Measurements from ENCODE around the gene CAMP. TPM values are rescaled to one million over a fixed set of nuclear protein-coding genes. Genes with fewer than 3 reads are reported as not detected.

Gene CAMP
- total and polyA plus RNA-seq, 4 experiments from 2014 or later: not detected

- H3K36me3 Mint-ChIP-seq: no peaks in the 10 kb centered on the region
- DNase-seq: no peak
- H3K27ac Mint-ChIP-seq: no peak overlapping the region
- Histone ChIP-seq H3K27ac (ENCODE audit: low read depth, low read length) (no peak overlapping the region), H3K4me1 (ENCODE audit: insufficient read depth, low read length) (no peaks in the 10 kb centered on the region), H3K9me3 (ENCODE audit: control insufficient read depth in 1 of 2, low read length in 2 of 2) (no peaks in the 10 kb centered on the region), H3K4me3 (ENCODE audit: low read length in 2 of 2) (no peak overlapping the region), H3K36me3 (ENCODE audit: insufficient read depth, low read length) (no peaks in the 10 kb centered on the region), H3K27me3 (ENCODE audit: insufficient read depth, low read length) (no peaks in the 10 kb centered on the region)
- no peaks in the 10 kb centered on the region for H3K4me1 Mint-ChIP-seq
- H3K9me3 Mint-ChIP-seq: peaks cover 0 to 2% (median 0%) of the 10 kb centered on the region in 8 donors
- POLR2A ChIA-PET (ENCODE audit: partially characterized antibody): no interaction called here
- intact Hi-C loops (cut with micrococcal nuclease): no loop called here
- H3K4me3 Mint-ChIP-seq: no peak overlapping the region
- CTCF ChIA-PET (ENCODE audit: partially characterized antibody): no interaction called here
- no peaks in the 10 kb centered on the region for H3K27me3 Mint-ChIP-seq
These were observed 2.5 kb upstream of the CAMP start for GRCh38 chr3:48220746-48221145.

- ChIA-PET POLR2A (ENCODE audit: partially characterized antibody) (no interaction called here), CTCF (ENCODE audit: partially characterized antibody) (no interaction called here)
- intact Hi-C loops (cut with micrococcal nuclease): no loop called here
- peaks cover 0 to 2% (median 0%) of the 10 kb centered on the region in 4 donors for H3K4me1 Mint-ChIP-seq
- no peak overlapping the region for H3K27ac ChIP-seq (ENCODE audit: low read depth, low read length)
- H3K9me3 ChIP-seq (ENCODE audit: control insufficient read depth in 1 of 2, low read length in 2 of 2): no peaks in the 10 kb centered on the region
- no peaks in the 10 kb centered on the region for H3K4me1 ChIP-seq (ENCODE audit: insufficient read depth, low read length)
- no peak overlapping the region for H3K4me3 ChIP-seq (ENCODE audit: low read length in 2 of 2)
- H3K9me3 Mint-ChIP-seq: no peaks in the 10 kb centered on the region
- no peak overlapping the region for H3K4me3 Mint-ChIP-seq
- H3K36me3 Mint-ChIP-seq: no peaks in the 10 kb centered on the region
- no peaks in the 10 kb centered on the region for H3K36me3 ChIP-seq (ENCODE audit: insufficient read depth, low read length)
- no peak overlapping the region for H3K27ac Mint-ChIP-seq
- H3K27me3 ChIP-seq (ENCODE audit: insufficient read depth, low read length): no peaks in the 10 kb centered on the region
- H3K27me3 Mint-ChIP-seq: peaks cover 2% of the 10 kb centered on the region in 2 donors
- no peak for DNase-seq
These were observed 2.3 kb downstream of the CAMP start for GRCh38 chr3:48225587-48225986.

GRCh38 chr3:48226939-48227338 lies 3.6 kb downstream of the CAMP start:
- H3K9me3 ChIP-seq (ENCODE audit: control insufficient read depth in 1 of 2, low read length in 2 of 2): no peaks in the 10 kb centered on the region
- no peak for DNase-seq
- Mint-ChIP-seq H3K4me1 (peaks cover 0 to 2% (median 0%) of the 10 kb centered on the region in 4 donors), H3K4me3 (no peak overlapping the region), H3K27ac (no peak overlapping the region), H3K27me3 (peaks cover 2% of the 10 kb centered on the region in 2 donors), H3K9me3 (no peaks in the 10 kb centered on the region), H3K36me3 (no peaks in the 10 kb centered on the region)
- H3K4me1 ChIP-seq (ENCODE audit: insufficient read depth, low read length): no peaks in the 10 kb centered on the region
- no peak overlapping the region for H3K27ac ChIP-seq (ENCODE audit: low read depth, low read length)
- H3K4me3 ChIP-seq (ENCODE audit: low read length in 2 of 2): no peak overlapping the region
- CTCF ChIA-PET (ENCODE audit: partially characterized antibody): no interaction called here
- no peaks in the 10 kb centered on the region for H3K27me3 ChIP-seq (ENCODE audit: insufficient read depth, low read length)
- intact Hi-C loops (cut with micrococcal nuclease): no loop called here
- POLR2A ChIA-PET (ENCODE audit: partially characterized antibody): interaction anchor here (0.5 kb wide), 1 partner anchor 196 kb away, joined by 3 read pairs; no protein-coding TSS in a partner anchor
- H3K36me3 ChIP-seq (ENCODE audit: insufficient read depth, low read length): no peaks in the 10 kb centered on the region

GRCh38 chr3:48232232-48232631 lies 8.9 kb downstream of the CAMP start:
- H3K27ac ChIP-seq (ENCODE audit: low read depth, low read length): no peak overlapping the region
- CTCF ChIA-PET (ENCODE audit: partially characterized antibody): interaction anchor here (0.6 to 7.6 kb wide), 3 partner anchors 8 to 383 kb away, joined by 3 to 35 read pairs (median 4); partner anchors contain the start of gene ZNF589
- POLR2A ChIA-PET (ENCODE audit: partially characterized antibody): no interaction called here
- intact Hi-C loops (cut with micrococcal nuclease): loop anchor here (1.0 kb wide), 1 partner anchor 204 kb away; no protein-coding TSS in a partner anchor
- H3K9me3 Mint-ChIP-seq: no peaks in the 10 kb centered on the region
- H3K4me1 Mint-ChIP-seq: peaks cover 0 to 3% (median 0%) of the 10 kb centered on the region in 4 donors
- H3K27me3 Mint-ChIP-seq: peaks cover 0 to 10% of the 10 kb centered on the region in 2 donors
- no peak overlapping the region for H3K4me3 Mint-ChIP-seq
- H3K27me3 ChIP-seq (ENCODE audit: insufficient read depth, low read length): no peaks in the 10 kb centered on the region
- H3K4me3 ChIP-seq (ENCODE audit: low read length in 2 of 2): no peak overlapping the region
- no peaks in the 10 kb centered on the region for H3K9me3 ChIP-seq (ENCODE audit: control insufficient read depth in 1 of 2, low read length in 2 of 2)
- H3K4me1 ChIP-seq (ENCODE audit: insufficient read depth, low read length): no peaks in the 10 kb centered on the region
- DNase-seq: no peak
- no peaks in the 10 kb centered on the region for H3K36me3 Mint-ChIP-seq
- H3K36me3 ChIP-seq (ENCODE audit: insufficient read depth, low read length): no peaks in the 10 kb centered on the region
- H3K27ac Mint-ChIP-seq: peak overlapping the region in 1 of 7 donors; percentile 71

GRCh38 chr3:48232734-48233133 lies 9.4 kb downstream of the CAMP start:
- H3K27me3 Mint-ChIP-seq: peaks cover 0 to 8% of the 10 kb centered on the region in 2 donors
- DNase-seq: peak in 4 of 5 donors; percentile 22 to 42 (median 32)
- H3K9me3 Mint-ChIP-seq: no peaks in the 10 kb centered on the region
- Histone ChIP-seq H3K27ac (ENCODE audit: low read depth, low read length) (no peak overlapping the region), H3K27me3 (ENCODE audit: insufficient read depth, low read length) (no peaks in the 10 kb centered on the region), H3K9me3 (ENCODE audit: control insufficient read depth in 1 of 2, low read length in 2 of 2) (no peaks in the 10 kb centered on the region), H3K36me3 (ENCODE audit: insufficient read depth, low read length) (no peaks in the 10 kb centered on the region), H3K4me1 (ENCODE audit: insufficient read depth, low read length) (no peaks in the 10 kb centered on the region), H3K4me3 (ENCODE audit: low read length in 2 of 2) (no peak overlapping the region)
- H3K27ac Mint-ChIP-seq: no peak overlapping the region
- intact Hi-C loops (cut with micrococcal nuclease): loop anchor here (1.0 kb wide), 1 partner anchor 204 kb away; no protein-coding TSS in a partner anchor
- ChIA-PET POLR2A (ENCODE audit: partially characterized antibody) (no interaction called here), CTCF (ENCODE audit: partially characterized antibody) (interaction anchor here (0.6 to 7.6 kb wide), 3 partner anchors 8 to 383 kb away, joined by 3 to 35 read pairs (median 4); partner anchors contain the start of gene ZNF589)
- H3K36me3 Mint-ChIP-seq: no peaks in the 10 kb centered on the region
- H3K4me1 Mint-ChIP-seq: peaks cover 0 to 3% (median 0%) of the 10 kb centered on the region in 4 donors
- no peak overlapping the region for H3K4me3 Mint-ChIP-seq

GRCh38 chr3:48233542-48233941 lies 10.2 kb downstream of the CAMP start:
- no peaks in the 10 kb centered on the region for H3K36me3 Mint-ChIP-seq
- H3K9me3 Mint-ChIP-seq: no peaks in the 10 kb centered on the region
- H3K4me3 Mint-ChIP-seq: no peak overlapping the region
- DNase-seq: no peak
- intact Hi-C loops (cut with micrococcal nuclease): no loop called here
- no peaks in the 10 kb centered on the region for H3K4me1 ChIP-seq (ENCODE audit: insufficient read depth, low read length)
- no peak overlapping the region for H3K27ac ChIP-seq (ENCODE audit: low read depth, low read length)
- ChIA-PET POLR2A (ENCODE audit: partially characterized antibody) (no interaction called here), CTCF (ENCODE audit: partially characterized antibody) (interaction anchor here (7.6 kb wide), 1 partner anchor 203 kb away, joined by 35 read pairs; no protein-coding TSS in a partner anchor)
- H3K27ac Mint-ChIP-seq: peak overlapping the region in 1 of 7 donors; percentile 57
- peaks cover 0 to 8% of the 10 kb centered on the region in 2 donors for H3K27me3 Mint-ChIP-seq
- peaks cover 0 to 3% (median 0%) of the 10 kb centered on the region in 4 donors for H3K4me1 Mint-ChIP-seq
- no peaks in the 10 kb centered on the region for H3K27me3 ChIP-seq (ENCODE audit: insufficient read depth, low read length)
- H3K9me3 ChIP-seq (ENCODE audit: control insufficient read depth in 1 of 2, low read length in 2 of 2): no peaks in the 10 kb centered on the region
- H3K36me3 ChIP-seq (ENCODE audit: insufficient read depth, low read length): no peaks in the 10 kb centered on the region
- H3K4me3 ChIP-seq (ENCODE audit: low read length in 2 of 2): no peak overlapping the region

GRCh38 chr3:48236531-48236930 lies 13.2 kb downstream of the CAMP start:
- Histone ChIP-seq H3K4me1 (ENCODE audit: insufficient read depth, low read length) (peaks cover 6% of the 10 kb centered on the region), H3K36me3 (ENCODE audit: insufficient read depth, low read length) (no peaks in the 10 kb centered on the region), H3K4me3 (ENCODE audit: low read length in 2 of 2) (no peak overlapping the region), H3K9me3 (ENCODE audit: control insufficient read depth in 1 of 2, low read length in 2 of 2) (no peaks in the 10 kb centered on the region), H3K27ac (ENCODE audit: low read depth, low read length) (no peak overlapping the region), H3K27me3 (ENCODE audit: insufficient read depth, low read length) (no peaks in the 10 kb centered on the region)
- no peaks in the 10 kb centered on the region for H3K36me3 Mint-ChIP-seq
- POLR2A ChIA-PET (ENCODE audit: partially characterized antibody): no interaction called here
- CTCF ChIA-PET (ENCODE audit: partially characterized antibody): interaction anchor here (7.6 kb wide), 1 partner anchor 200 kb away, joined by 35 read pairs; no protein-coding TSS in a partner anchor
- no peak overlapping the region for H3K27ac Mint-ChIP-seq
- intact Hi-C loops (cut with micrococcal nuclease): no loop called here
- H3K4me1 Mint-ChIP-seq: peaks cover 6 to 12% (median 10%) of the 10 kb centered on the region in 4 donors
- H3K9me3 Mint-ChIP-seq: no peaks in the 10 kb centered on the region
- DNase-seq: no peak
- H3K4me3 Mint-ChIP-seq: no peak overlapping the region
- H3K27me3 Mint-ChIP-seq: peaks cover 0 to 8% of the 10 kb centered on the region in 2 donors
